Measurements from ENCODE around the gene TSC2.

DNA sequence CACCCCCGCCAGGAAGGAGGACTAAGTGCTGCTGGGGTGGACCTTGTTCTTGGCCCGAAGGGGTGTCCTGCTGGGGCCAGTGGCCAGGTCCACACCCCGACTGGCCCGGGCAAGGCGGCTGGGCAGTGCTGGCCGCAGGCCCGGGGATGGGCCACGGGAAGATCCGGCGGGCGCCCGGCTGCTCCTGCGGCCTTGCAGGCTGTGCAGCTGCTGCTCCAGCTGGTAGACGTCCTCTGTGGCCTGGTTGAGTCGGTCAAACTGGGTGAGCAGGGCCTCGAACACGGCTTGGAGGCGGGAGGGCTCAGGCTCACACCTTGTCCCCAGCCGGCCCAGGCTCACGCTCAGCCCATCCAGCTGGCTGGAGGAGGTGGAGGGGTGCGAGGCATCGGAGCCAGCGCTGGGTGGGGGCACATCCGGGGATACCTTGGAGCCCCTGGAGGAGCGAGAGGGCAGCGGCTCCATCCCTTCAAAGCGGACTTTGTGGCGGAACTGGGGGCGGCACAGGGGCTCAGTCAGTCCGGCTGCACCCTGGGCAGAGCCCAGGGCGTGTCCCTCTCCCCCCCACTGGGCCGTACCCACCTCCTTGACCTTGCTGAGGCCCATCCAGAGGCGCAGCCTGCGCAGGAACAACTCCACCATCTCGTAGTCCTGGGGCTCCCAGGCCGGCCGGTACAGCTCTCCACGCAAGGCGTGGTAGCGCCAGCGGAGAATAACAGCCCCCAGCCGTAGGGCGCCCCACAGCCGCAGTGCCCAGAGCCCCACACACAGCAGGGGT lies 42.1 kb downstream of the TSC2 start:
- TF ChIP-seq, protein P1, sequence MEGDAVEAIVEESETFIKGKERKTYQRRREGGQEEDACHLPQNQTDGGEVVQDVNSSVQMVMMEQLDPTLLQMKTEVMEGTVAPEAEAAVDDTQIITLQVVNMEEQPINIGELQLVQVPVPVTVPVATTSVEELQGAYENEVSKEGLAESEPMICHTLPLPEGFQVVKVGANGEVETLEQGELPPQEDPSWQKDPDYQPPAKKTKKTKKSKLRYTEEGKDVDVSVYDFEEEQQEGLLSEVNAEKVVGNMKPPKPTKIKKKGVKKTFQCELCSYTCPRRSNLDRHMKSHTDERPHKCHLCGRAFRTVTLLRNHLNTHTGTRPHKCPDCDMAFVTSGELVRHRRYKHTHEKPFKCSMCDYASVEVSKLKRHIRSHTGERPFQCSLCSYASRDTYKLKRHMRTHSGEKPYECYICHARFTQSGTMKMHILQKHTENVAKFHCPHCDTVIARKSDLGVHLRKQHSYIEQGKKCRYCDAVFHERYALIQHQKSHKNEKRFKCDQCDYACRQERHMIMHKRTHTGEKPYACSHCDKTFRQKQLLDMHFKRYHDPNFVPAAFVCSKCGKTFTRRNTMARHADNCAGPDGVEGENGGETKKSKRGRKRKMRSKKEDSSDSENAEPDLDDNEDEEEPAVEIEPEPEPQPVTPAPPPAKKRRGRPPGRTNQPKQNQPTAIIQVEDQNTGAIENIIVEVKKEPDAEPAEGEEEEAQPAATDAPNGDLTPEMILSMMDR (IDR thresholded peaks at IDR 0.05) = no peak
- TF ChIP-seq POLR2A (IDR thresholded peaks at IDR 0.05) = no peak
